CD4-positive, alpha-beta T cell treated with Interleukin-6 at 100 ng/mL for 8 hours (primary cell): ENCODE data around the gene ASIC3.
A peak's percentile ranks its signal among the peaks of the same experiment; 100 is the strongest.
"Not testable (repeated sequence)": the region's sequence is repeated elsewhere in the genome, so short reads cannot be mapped to it uniquely, and the experiment has no call there.

Source experiments
- DNase-seq: peaks from one replicate; pipeline ENCODE4 v3.0.0-alpha.2; 2020; ENCODE audit warnings: mixed read lengths, low spot score

ASIC3 gene

GRCh38 chr7:151013733-151014497, 34.4 kb upstream of the ASIC3 start:
- DNase-seq, result peak; percentile 93

DNA sequence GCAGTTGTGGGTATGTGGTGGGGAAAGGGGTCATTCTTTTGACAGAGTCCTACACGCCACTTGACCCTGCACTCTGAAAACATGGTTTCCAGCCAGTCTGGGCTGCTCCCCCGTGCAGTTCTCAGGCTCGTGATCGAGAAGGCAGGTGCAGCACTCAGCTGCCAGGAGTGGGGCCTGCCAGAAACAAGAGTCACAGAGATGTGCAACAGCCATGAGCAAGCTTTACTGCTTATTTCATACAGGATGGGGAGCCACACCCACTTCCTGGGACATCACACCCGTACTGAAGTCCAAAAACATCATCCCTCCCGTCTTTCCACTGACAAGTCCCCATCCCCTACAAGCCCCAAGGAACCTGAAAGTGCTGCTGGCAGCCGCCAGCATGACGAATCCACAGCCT, 33.4 kb upstream of the ASIC3 start:
- peak; percentile 58 for DNase-seq

- DNase-seq, result no peak
These were observed 32.4 kb upstream of the ASIC3 start for GRCh38 chr7:151015967-151016366.

DNA sequence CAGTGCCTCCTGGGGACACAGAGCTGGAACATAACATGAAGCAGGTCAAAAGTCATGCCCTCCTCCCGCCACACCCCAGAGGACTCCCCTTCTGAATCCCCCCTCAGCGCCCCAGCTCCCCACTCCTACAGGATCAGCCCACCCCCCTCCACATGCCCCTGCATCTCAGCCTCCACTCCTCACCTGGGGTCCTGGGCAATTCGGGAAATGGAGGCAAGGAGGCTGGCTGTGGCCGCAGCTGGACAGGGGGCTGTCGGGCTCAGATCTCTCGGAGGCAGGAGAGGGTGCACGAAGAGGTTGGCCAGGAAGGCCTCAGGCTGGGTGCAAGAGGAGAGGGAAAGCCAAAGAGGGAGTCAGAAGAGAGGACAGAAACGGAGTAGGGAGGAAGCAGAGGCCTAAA, 31.8 kb upstream of the ASIC3 start:
- no peak for DNase-seq

DNA sequence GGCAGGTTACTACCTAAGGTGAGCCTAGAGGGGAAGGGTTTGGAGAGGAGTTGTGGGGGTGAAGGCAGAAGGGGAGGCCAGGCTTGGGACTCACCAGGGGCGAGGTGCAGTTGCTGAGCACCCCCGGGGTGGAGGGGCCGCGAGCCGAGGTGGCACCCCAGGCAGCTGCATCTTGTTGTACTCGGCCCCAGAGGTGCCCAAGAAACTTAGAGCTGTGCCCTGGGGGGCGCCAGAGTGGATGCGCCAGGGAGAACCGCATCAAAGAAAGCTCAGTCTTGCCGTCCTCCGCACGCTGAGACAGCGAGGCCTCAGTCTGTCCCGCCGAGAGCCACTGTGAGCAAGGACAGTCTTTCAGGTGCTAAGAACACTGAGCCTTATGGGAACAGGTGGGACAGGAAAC, 31.4 kb upstream of the ASIC3 start:
- DNase-seq, result no peak

DNA sequence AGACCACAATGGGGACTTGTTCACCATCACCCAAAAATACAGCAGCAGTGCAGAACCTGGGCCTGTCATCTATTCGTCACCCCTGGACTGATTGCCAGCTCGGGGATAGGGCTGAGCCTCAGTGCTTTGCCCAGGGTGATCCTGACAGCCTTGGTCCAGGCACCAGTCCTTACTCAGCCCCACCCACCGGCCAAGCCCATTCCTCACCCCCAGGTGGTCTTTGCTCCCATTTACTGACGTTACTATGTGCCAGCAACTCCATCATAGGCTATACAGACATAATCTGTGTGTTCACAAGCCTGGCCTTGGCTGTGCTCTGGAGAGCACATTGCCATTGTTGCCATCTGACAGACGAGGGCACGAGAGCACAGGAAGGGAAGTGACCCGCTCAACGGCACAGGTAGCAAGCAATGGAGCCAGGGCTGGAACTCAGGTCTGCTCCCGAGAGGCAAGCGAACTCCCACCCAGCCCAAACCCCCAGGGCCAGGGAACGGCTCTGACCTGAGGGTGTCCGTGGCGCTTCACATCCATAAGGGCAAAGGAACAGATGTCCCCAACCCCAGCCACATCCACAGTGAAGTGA, 30.9 kb upstream of the ASIC3 start:
- DNase-seq, result no peak

- DNase-seq, result peak; percentile 76
These were observed 30.3 kb upstream of the ASIC3 start for GRCh38 chr7:151017953-151018420.

GRCh38 chr7:151018421-151019129, 29.8 kb upstream of the ASIC3 start:
- DNase-seq, result no peak

DNA sequence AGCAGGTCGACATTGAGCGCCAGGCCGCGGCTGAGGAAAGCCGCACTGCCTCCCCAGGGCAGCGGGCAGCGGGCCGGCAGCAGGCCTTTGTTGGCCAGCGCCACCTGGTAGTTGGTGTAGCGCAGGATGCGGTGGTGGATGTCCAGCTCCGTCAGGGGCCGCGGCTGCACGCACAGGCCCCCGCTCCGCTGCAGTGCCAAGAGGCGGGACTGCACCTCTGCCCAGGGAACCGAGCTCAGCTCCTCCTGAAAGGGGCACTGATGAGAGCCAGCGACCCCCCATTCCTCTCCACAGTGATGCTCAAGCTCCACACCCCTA, 29.2 kb upstream of the ASIC3 start:
- DNase-seq, result no peak

GRCh38 chr7:151020231-151020630, 28.1 kb upstream of the ASIC3 start:
- no peak for DNase-seq

- no peak for DNase-seq
These were observed 25.1 kb upstream of the ASIC3 start for GRCh38 chr7:151023232-151023631.

DNA sequence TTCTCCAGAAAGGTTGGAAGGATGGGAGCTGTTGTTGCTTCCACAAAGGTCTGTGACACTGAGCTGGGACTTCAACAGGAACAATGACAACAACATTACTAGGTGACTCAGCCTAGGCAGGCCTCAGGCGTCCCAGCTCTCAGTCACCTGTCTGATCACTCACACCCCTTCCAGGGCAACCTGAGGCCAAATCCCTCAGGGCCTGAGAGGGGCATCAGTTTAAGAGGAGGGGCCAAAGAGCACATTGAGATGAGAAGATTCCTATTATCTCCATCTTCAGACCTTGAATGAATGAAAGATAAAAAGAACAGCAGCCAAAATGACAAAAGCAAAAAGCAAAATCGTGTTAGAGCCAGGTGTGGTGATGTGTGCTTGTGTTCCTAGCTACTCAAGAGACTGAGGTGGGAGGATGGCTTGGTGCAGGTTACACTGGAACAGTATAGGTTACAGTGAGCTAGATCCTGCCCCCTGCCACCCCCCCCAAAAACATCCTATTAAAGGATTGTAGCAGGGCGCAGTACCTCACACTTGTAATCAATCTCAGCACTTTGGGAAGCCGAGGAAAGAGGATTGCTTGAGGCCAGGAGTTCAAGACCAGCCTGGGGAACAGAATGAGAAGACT, 23.8 kb upstream of the ASIC3 start, which contains the start of gene ATG9B:
Gene ATG9B, minus strand, starts transcription at position 60 of the 622 bp plus-strand sequence. CDS start 71 bp downstream, outside the sequence.
- DNase-seq, result no peak

DNA sequence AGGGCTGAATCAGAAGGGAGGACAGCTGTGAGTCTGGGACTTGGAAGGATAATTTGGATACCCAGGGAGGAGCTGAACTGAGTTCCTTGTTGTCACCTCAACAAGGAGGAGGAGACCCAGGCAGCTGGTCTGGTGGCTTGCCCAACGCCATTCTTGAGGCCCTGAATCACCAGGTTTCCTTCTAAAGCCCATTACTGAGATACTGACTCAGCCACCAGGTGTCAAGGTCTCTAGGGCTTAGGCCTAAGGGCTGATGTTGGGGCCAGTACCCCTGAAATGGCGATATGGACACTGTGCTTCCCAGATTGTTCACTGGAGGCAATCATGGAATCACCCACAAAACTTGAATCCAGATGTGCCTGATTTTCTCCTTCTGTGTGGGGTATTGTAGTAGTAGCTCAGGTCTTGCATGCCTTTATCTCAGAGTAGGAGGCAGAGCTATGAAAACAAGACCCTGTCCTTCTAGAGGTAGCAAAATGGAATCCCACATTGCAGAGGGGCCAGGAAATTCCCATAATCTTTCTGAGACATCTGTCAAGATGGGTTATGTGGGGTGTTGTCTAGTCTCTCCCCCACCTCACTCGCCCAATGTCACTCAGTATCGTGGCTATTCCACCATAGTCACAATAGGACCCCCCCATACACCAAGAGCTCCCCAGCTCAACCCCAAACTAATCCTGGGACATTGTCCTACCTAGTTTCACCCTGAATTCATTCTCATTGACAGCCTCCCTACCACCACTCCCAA, 22.2 kb upstream of the ASIC3 start:
- DNase-seq, result no peak

- not testable (repeated sequence) for DNase-seq
These were observed 21.3 kb upstream of the ASIC3 start for GRCh38 chr7:151026771-151027727.

- DNase-seq, result not testable (repeated sequence)
These were observed 20.6 kb upstream of the ASIC3 start for GRCh38 chr7:151027728-151028130.

DNA sequence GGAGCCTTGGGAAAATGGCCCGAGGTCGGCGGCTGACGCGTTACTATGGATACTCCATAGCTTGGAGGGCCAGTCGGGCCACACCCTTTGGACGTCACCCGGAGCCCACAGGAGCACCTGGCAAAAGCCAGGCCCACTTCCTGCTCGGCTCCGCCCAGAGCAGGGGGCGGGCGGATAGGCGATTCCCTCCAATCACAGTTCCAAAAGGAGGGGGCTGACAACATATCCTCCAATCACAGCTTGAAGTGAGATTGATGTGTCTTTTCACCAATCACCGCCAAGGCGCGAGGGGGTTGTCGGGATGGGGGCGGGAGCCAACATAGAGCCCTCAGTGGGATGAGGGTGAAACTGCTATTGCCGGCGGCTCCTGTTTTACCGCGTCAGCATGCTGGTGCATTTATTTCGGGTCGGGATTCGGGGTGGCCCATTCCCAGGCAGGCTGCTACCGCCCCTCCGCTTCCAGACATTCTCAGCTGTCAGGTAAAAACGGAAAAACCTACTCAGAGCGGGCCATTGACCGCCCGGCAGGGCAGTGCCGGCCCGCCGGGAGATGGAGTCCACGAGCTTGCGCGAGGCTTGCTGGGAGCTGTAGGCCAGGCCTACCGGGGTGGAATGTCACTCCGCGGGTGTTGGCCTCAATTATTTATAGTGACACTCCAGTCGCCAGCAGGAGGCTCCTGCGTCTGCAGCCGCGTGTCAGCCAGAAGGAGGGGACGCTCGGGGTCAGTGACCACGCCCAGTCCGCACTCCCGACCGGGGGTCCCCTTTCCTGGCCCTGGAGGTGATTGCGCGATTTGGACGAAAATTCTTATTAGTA, 20.0 kb upstream of the ASIC3 start, which contains the start of gene ABCB8:
Gene ABCB8, plus strand, starts transcription at position 320 of the 817 bp plus-strand sequence. Its CDS starts 66 bp downstream, at position 386.
- peak; percentile 98 for DNase-seq

- DNase-seq, result no peak
These were observed 19.3 kb upstream of the ASIC3 start for GRCh38 chr7:151028948-151029501.

DNA sequence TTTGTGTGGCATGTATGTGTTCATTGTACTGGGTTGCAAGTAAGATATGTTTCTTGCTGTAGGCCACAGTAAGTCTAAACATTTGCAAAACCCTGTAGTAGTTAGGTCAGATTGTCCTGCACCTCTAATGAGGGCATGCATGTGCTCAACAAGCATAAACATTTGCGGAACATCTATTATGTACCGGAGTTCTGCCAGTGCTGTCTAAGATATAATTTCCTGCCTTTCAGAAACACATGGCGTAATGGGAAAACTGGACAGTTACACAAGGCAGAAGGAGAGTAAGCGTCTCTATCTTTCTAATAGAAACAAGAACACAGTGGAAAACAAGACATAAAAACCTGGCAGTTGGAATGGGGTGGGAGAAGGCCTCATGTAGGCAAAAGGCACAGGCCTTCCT, 17.3 kb upstream of the ASIC3 start:
- no peak for DNase-seq
